Gastrocnemius medialis (tissue), 4 donors: ENCODE results near the gene BICDL2. TPM values are rescaled to one million over a fixed set of nuclear protein-coding genes. Genes with fewer than 3 reads are reported as not detected.

ENCODE experiments used
- ATAC-seq, 2 donors: fragments of 150-250 bp; one replicate each; pipeline ENCODE4 v1.9.1; 2016
- DNase-seq, 2 donors: peaks; one replicate each; pipeline ENCODE4 v3.0.0-alpha.2; 2019
- H3K27ac ChIP-seq, 4 donors: fragments of 200-600 bp; sonication (generic); 1 replicate in 1 of 4; 2 replicates in 3 of 4; pipeline ENCODE4 v1.5.1; 2016 to 2018; ENCODE audit warnings: mild to moderate bottlenecking in 2 of 4, moderate library complexity in 1 of 4
- H3K27me3 ChIP-seq, 3 donors: fragments of 200-600 bp; sonication (generic) in 2 of 3; 1 replicate in 1 of 3; 2 replicates in 2 of 3; pipeline versions ENCODE4 v1.5.1 to v1.6.0; 2016 to 2019; ENCODE audit warnings: mild to moderate bottlenecking in 1 of 3, moderate library complexity in 1 of 3
- H3K36me3 ChIP-seq, 2 donors: fragments of 200-600 bp; sonication (generic) in 1 of 2; one replicate each; pipeline ENCODE4 v1.5.1; 2017 to 2018
- H3K4me1 ChIP-seq, 2 donors: fragments of 200-600 bp; sonication (generic) in 1 of 2; one replicate each; pipeline ENCODE4 v1.5.1; 2016 to 2017; ENCODE audit warnings: mild to moderate bottlenecking in 2 of 2
- H3K4me3 ChIP-seq, 4 donors: fragments of 200-600 bp; sonication (generic) in 3 of 4; 1 replicate in 1 of 4; 2 replicates in 3 of 4; pipeline ENCODE4 v1.5.1; 2016 to 2019; ENCODE audit warnings: mild to moderate bottlenecking in 2 of 4
- H3K9me3 ChIP-seq, 3 donors: fragments of 200-600 bp; sonication (generic) in 2 of 3; 1 replicate in 1 of 3; 2 replicates in 2 of 3; pipeline ENCODE4 v1.5.1; 2016 to 2019
- POLR2A ChIP-seq, 2 donors: fragments of 450-650 bp; IDR thresholded peaks; one replicate each; pipeline ENCODE4 v1.6.1; 2017; ENCODE audit warnings: antibody characterized with exemption in 2 of 2, mild to moderate bottlenecking in 2 of 2, moderate library complexity in 2 of 2
- in situ Hi-C, 4 donors: fragments of 200-750 bp; cut with MboI; loops; one replicate each; pipeline versions ENCODE4 v1.15.0 to v1.8.0; 2017; ENCODE audit warnings: low sequenced_read_pairs in 4 of 4
- intact Hi-C: fragments of 100-400 bp; cut with DNase I; formaldehyde crosslinking; loops from one replicate; pipeline ENCODE4 v1.15.1; 2023; ENCODE audit warnings: low total_unique reads
- total RNA-seq, 4 donors: library from RNA; depleted of rRNA; stranded (reverse); fragments of >200 nt; gene quantifications; one replicate each; pipeline versions ENCODE4 v1.1.0 to v1.2.3, GENCODE V29; 2016
- TF ChIP-seq, protein P1 (sequence below), 5 experiments: fragments of 450-650 bp in 3 of 5; fragments of 200-600 bp in 2 of 5; sonication (generic) in 2 of 5; IDR thresholded peaks in 4 of 5; conservative IDR thresholded peaks in 1 of 5; 1 replicate in 4 of 5; 2 replicates in 1 of 5; pipeline ENCODE4 v1.5.1; 2016 to 2019; ENCODE audit warnings: antibody characterized with exemption in 5 of 5, mild to moderate bottlenecking in 3 of 5, moderate library complexity in 3 of 5

BICDL2 gene
- total RNA-seq, 4 donors from 2014 or later = 0.32 TPM; not detected in 3

DNA sequence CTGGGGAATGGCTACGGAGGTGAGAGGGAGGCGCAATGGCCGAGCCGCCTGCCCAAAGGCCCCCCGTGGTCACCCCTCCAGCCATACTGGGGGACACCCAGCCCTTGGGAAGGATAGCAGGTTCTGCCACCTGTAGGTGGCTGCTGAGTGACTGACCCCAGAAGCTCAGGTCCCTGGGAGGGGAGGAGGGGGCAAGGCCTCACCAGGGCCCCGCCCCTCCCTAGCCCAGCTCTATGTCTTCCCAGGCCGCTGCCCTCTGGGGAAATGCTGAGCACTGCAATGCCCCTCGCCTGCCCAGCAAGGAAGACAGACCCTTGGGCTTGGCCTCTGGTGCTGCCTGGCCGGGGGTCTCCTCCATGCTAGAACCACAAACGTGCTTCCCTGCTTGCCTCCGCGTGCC lies 35.4 kb downstream of the BICDL2 start:
- Histone ChIP-seq H3K4me1 (peaks cover 4 to 6% of the 10 kb centered on the region in 2 donors), H3K27ac (no peak overlapping the region), H3K27me3 (no peaks in the 10 kb centered on the region), H3K36me3 (no peaks in the 10 kb centered on the region), H3K4me3 (no peak overlapping the region), H3K9me3 (no peaks in the 10 kb centered on the region)
- in situ Hi-C loops (no loop called here), intact Hi-C loops (no loop called here)
- TF ChIP-seq, protein P1, sequence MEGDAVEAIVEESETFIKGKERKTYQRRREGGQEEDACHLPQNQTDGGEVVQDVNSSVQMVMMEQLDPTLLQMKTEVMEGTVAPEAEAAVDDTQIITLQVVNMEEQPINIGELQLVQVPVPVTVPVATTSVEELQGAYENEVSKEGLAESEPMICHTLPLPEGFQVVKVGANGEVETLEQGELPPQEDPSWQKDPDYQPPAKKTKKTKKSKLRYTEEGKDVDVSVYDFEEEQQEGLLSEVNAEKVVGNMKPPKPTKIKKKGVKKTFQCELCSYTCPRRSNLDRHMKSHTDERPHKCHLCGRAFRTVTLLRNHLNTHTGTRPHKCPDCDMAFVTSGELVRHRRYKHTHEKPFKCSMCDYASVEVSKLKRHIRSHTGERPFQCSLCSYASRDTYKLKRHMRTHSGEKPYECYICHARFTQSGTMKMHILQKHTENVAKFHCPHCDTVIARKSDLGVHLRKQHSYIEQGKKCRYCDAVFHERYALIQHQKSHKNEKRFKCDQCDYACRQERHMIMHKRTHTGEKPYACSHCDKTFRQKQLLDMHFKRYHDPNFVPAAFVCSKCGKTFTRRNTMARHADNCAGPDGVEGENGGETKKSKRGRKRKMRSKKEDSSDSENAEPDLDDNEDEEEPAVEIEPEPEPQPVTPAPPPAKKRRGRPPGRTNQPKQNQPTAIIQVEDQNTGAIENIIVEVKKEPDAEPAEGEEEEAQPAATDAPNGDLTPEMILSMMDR (IDR thresholded peaks at IDR 0.05 in 4 of 5, conservative IDR thresholded peaks at IDR 0.05 in 1 of 5) = no peak
- no peak for TF ChIP-seq POLR2A (IDR thresholded peaks at IDR 0.05)
- DNase-seq (no peak), ATAC-seq (no peak)

DNA sequence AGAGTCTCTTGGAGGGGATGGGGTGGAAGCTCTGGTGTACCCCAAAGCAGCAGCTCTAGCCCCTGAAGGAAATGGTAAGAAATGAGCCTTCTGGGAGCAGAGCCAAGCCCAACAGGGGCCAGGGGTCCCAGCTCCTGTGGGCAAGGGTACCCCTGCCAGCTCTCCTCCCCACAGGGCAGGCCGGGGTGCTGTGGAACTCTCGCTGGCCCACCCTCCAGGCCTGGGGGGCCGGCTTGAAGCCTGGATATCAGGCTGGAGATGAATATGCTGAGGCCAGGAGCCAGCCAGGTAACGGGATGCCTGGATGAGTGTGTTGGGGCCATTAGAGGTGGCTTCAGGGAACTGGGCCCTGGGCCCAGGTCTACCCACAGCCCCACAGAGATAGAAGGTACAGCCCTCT lies 36.2 kb downstream of the BICDL2 start:
- in situ Hi-C loops (no loop called here), intact Hi-C loops (no loop called here)
- peaks cover 4 to 6% of the 10 kb centered on the region in 2 donors for H3K4me1 ChIP-seq
- H3K27ac ChIP-seq = no peak overlapping the region
- H3K4me3 ChIP-seq = no peak overlapping the region
- no peaks in the 10 kb centered on the region for H3K27me3 ChIP-seq
- no peak for ATAC-seq
- DNase-seq = no peak
- no peaks in the 10 kb centered on the region for H3K36me3 ChIP-seq
- TF ChIP-seq, protein P1 (IDR thresholded peaks at IDR 0.05 in 4 of 5, conservative IDR thresholded peaks at IDR 0.05 in 1 of 5) = no peak
- H3K9me3 ChIP-seq = no peaks in the 10 kb centered on the region

DNA sequence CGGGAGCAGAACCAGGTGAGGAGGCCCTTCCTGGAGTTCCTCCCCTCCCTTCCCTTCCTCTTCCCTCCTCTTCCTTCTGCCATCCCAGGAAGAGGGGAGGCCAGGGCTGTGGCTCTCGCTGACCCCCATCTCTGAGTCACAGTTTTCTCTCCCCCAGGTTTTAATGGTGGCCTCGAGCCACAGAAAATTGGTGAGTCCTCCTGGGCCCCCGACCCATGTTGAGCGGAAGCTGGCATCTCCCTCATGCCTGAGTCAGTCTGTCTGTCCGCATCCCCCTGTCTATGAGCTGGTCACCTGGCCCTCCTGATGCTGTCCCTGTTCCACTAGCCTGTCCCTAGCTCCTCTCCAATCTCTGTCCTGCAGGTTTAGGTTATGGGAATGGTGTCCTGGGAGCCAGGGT lies 36.8 kb downstream of the BICDL2 start:
- Histone ChIP-seq H3K27ac (no peak overlapping the region), H3K27me3 (no peaks in the 10 kb centered on the region), H3K4me3 (no peak overlapping the region), H3K36me3 (no peaks in the 10 kb centered on the region), H3K4me1 (peaks cover 2 to 3% of the 10 kb centered on the region in 2 donors), H3K9me3 (no peaks in the 10 kb centered on the region)
- ATAC-seq = no peak
- in situ Hi-C loops = no loop called here
- intact Hi-C loops = no loop called here
- DNase-seq = no peak
- no peak for TF ChIP-seq POLR2A (IDR thresholded peaks at IDR 0.05)
- TF ChIP-seq, protein P1 (IDR thresholded peaks at IDR 0.05 in 4 of 5, conservative IDR thresholded peaks at IDR 0.05 in 1 of 5) = no peak

DNA sequence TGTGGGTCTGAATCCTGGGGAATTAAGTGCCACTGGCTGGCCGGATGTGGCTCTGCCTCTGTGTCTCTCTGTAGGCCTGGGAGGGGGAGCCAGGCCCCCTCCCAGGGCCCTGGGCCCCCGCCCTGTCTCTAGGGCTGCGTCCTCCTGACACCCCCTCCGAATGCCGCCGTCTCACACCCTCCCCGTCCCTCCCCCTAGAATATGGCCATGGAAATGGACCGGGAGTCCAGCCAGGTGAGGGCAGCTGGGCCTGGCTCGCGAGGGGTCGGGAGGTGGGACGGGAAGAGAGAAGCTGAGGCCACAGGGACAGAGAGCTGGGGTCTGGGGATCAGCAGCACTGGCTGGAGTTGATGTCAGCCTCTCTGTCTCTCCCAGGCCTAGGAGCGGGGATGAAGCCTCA lies 40.4 kb downstream of the BICDL2 start:
- Histone ChIP-seq H3K4me3 (no peak overlapping the region), H3K9me3 (no peaks in the 10 kb centered on the region), H3K27ac (no peak overlapping the region), H3K36me3 (no peaks in the 10 kb centered on the region), H3K4me1 (no peaks in the 10 kb centered on the region), H3K27me3 (no peaks in the 10 kb centered on the region)
- intact Hi-C loops (no loop called here), in situ Hi-C loops (no loop called here)
- DNase-seq (no peak), ATAC-seq (no peak)
- TF ChIP-seq POLR2A (IDR thresholded peaks at IDR 0.05) = no peak
- TF ChIP-seq, protein P1 (IDR thresholded peaks at IDR 0.05 in 4 of 5, conservative IDR thresholded peaks at IDR 0.05 in 1 of 5) = no peak

DNA sequence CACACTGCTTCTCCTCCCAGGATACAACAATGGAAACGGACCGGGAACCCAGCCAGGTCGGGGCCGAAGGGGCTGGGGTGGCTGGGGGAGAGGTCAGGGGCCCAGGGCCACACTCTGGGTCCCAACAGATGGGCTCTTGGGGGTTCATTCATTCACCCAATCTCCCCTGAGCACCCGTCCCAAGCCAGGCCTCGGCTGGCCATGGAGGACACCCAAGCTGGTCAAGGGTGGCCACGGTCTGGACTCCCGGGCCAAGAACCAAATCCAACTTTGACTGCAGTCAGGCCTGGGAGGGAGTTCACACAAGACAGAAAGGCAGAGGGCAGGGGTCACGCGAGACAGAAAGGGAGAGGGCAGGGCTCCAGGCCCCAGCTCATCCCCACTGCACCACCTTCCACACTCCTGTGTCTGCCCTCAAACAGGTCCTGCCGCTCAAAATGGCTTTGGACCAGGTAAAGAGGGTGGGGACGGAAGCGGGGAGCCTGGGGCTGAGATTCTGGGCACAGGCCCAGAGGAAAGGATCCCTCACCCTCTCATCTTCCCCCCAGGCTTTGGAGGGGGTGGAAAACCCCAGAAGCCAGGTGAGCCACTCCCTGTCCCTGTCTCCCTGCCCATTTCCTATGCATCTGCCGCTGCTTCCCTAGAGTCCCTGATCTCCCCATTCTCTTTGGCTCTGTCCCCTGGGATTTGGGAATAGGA lies 44.2 kb downstream of the BICDL2 start:
- no peaks in the 10 kb centered on the region for H3K27me3 ChIP-seq
- TF ChIP-seq, protein P1 (IDR thresholded peaks at IDR 0.05 in 4 of 5, conservative IDR thresholded peaks at IDR 0.05 in 1 of 5) = no peak
- no peak for TF ChIP-seq POLR2A (IDR thresholded peaks at IDR 0.05)

More for the DNA sequence above, 44.2 kb downstream of the BICDL2 start:
- no peak overlapping the region for H3K4me3 ChIP-seq
- in situ Hi-C loops = no loop called here
- H3K27ac ChIP-seq = no peak overlapping the region
- H3K36me3 ChIP-seq = no peaks in the 10 kb centered on the region
- no peaks in the 10 kb centered on the region for H3K9me3 ChIP-seq
- intact Hi-C loops = no loop called here
- ATAC-seq (no peak), DNase-seq (no peak)
- no peaks in the 10 kb centered on the region for H3K4me1 ChIP-seq
